Prostate gland (tissue), 2 donors: ENCODE data around the gene TEAD3. TPM values are rescaled to one million over a fixed set of nuclear protein-coding genes. Genes with fewer than 3 reads are reported as not detected.

Experiments used
- DNase-seq: peaks from one replicate; pipeline ENCODE4 v3.0.0-alpha.2; 2019; ENCODE audit warnings: low spot score
- H3K27ac ChIP-seq, 2 donors: fragments of 200-600 bp; sonication (generic); 2 replicates each; pipeline ENCODE4 v1.5.1; 2017 to 2019
- H3K27me3 ChIP-seq: fragments of 200-600 bp; sonication (generic); replicated peaks from 2 replicates; pipeline ENCODE4 v1.5.1; 2019; ENCODE audit not compliant: insufficient read depth
- H3K36me3 ChIP-seq, 2 donors: fragments of 200-600 bp; sonication (generic); 1 replicate in 1 of 2; 2 replicates in 1 of 2; pipeline versions ENCODE4 v1.5.1 to v1.8.1; 2017 to 2019
- H3K4me1 ChIP-seq: fragments of 200-600 bp; sonication (generic); replicated peaks from 2 replicates; pipeline ENCODE4 v1.5.1; 2019
- H3K4me3 ChIP-seq, 2 donors: fragments of 200-600 bp; sonication (generic); 2 replicates each; pipeline ENCODE4 v1.5.1; 2017 to 2019
- H3K9me3 ChIP-seq: fragments of 200-600 bp; sonication (generic); 2 replicates; pipeline ENCODE4 v1.5.1; 2017
- CTCF ChIP-seq, 4 experiments: fragments of 200-600 bp in 2 of 4; fragments of 450-650 bp in 2 of 4; sonication (generic) in 2 of 4; IDR thresholded peaks; 1 replicate in 3 of 4; 2 replicates in 1 of 4; pipeline ENCODE4 v1.5.1; 2016 to 2019; ENCODE audit warnings: antibody characterized with exemption in 4 of 4, mild to moderate bottlenecking in 2 of 4, moderate library complexity in 2 of 4
- POLR2A ChIP-seq: fragments of 450-650 bp; IDR thresholded peaks from one replicate; pipeline ENCODE4 v1.6.1; 2016; ENCODE audit warnings: antibody characterized with exemption, mild to moderate bottlenecking
- POLR2AphosphoS5 ChIP-seq: sonication (generic); formaldehyde crosslinking; IDR thresholded peaks from one replicate; pipeline ENCODE4 v1.6.1; 2017; ENCODE audit warnings: antibody characterized with exemption
- WGBS: methylation state at CpG from one replicate; pipeline ENCODE4 v1.1.5; 2018; 5-methylcytosine and 5-hydroxymethylcytosine counted together
- intact Hi-C: fragments of 100-400 bp; cut with DNase I; formaldehyde crosslinking; loops from one replicate; pipeline ENCODE4 v1.14.2; 2022
- total RNA-seq, 2 donors: library from RNA; depleted of rRNA; stranded (reverse); fragments of >200 nt; gene quantifications; one replicate each; pipeline ENCODE4 v1.1.0, GENCODE V29; 2016

The TEAD3 gene
- total RNA-seq, 2 donors from 2014 or later = 34.1 to 41.1 TPM

DNA sequence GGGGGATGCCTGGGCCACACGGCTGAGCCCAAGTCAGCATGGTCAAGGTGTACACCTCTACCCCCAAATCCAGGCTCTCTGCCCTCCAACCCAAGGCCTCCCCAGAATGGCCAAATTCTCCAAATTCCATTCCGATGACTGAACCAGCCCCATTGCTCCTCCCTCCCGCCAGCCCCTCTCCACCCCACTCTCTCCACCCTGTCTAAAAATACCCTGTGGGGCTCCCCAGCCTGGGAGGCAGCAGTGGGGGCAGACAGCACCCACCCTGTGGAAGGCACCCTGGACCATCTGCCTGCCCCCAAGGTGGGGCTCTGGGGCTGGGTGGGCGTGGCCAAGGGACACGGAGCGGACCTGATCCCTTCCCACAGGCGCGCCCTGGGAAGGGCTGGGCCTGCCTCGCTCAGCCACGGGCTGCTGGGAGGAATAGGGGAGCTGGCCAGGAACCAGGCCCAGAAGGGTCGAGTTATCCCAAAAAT is 11.4 kb downstream of the TEAD3 start:
- intact Hi-C loops = no loop called here
- H3K36me3 ChIP-seq = peaks cover 0 to 3% of the 10 kb centered on the region in 2 donors
- no peaks in the 10 kb centered on the region for H3K9me3 ChIP-seq
- WGBS = 20% methylated on average over 10 of the region's 11 CpGs
- H3K4me3 ChIP-seq = peak overlapping the region in 1 of 2 donors; percentile 30
- peaks cover 35% of the 10 kb centered on the region for H3K4me1 ChIP-seq
- no peak for DNase-seq
- H3K27me3 ChIP-seq = no peaks in the 10 kb centered on the region
- TF ChIP-seq POLR2A = peak; percentile 13
- no peak for TF ChIP-seq CTCF (IDR thresholded peaks at IDR 0.05)
- H3K27ac ChIP-seq = peak overlapping the region; percentile 95 to 98

GRCh38 chr6:35484921-35485392 is 11.9 kb downstream of the TEAD3 start:
- intact Hi-C loops = no loop called here
- Histone ChIP-seq H3K4me3 (no peak overlapping the region), H3K27me3 (no peaks in the 10 kb centered on the region), H3K9me3 (no peaks in the 10 kb centered on the region), H3K27ac (peak overlapping the region; percentile 95 to 98), H3K4me1 (peaks cover 30% of the 10 kb centered on the region), H3K36me3 (peaks cover 0 to 3% of the 10 kb centered on the region in 2 donors)
- no peak for TF ChIP-seq CTCF (IDR thresholded peaks at IDR 0.05)
- no peak for TF ChIP-seq POLR2A
- no peak for TF ChIP-seq POLR2AphosphoS5
- WGBS = 82% methylated on average over 7 of the region's 7 CpGs
- DNase-seq = no peak

- peak overlapping the region in 1 of 2 donors; percentile 98 for H3K27ac ChIP-seq
- no peaks in the 10 kb centered on the region for H3K27me3 ChIP-seq
- TF ChIP-seq CTCF (IDR thresholded peaks at IDR 0.05) (no peak), POLR2A (no peak), POLR2AphosphoS5 (no peak)
- no peak overlapping the region for H3K4me3 ChIP-seq
- peaks cover 29% of the 10 kb centered on the region for H3K4me1 ChIP-seq
- H3K9me3 ChIP-seq = no peaks in the 10 kb centered on the region
- no peak for DNase-seq
- 78% methylated on average over 13 of the region's 13 CpGs for WGBS
- H3K36me3 ChIP-seq = peaks cover 0 to 3% of the 10 kb centered on the region in 2 donors
- intact Hi-C loops = no loop called here
These were observed 12.8 kb downstream of the TEAD3 start for GRCh38 chr6:35483893-35484645.

- DNase-seq = no peak
- Histone ChIP-seq H3K27me3 (no peaks in the 10 kb centered on the region), H3K4me3 (no peak overlapping the region), H3K36me3 (peaks cover 0 to 4% of the 10 kb centered on the region in 2 donors), H3K27ac (no peak overlapping the region), H3K9me3 (no peaks in the 10 kb centered on the region), H3K4me1 (peaks cover 29% of the 10 kb centered on the region)
- intact Hi-C loops = no loop called here
- WGBS = 77% methylated on average over 3 of the region's 3 CpGs
- TF ChIP-seq POLR2A (no peak), POLR2AphosphoS5 (no peak), CTCF (IDR thresholded peaks at IDR 0.05) (no peak)
These were observed 13.4 kb downstream of the TEAD3 start for GRCh38 chr6:35483490-35483889.

DNA sequence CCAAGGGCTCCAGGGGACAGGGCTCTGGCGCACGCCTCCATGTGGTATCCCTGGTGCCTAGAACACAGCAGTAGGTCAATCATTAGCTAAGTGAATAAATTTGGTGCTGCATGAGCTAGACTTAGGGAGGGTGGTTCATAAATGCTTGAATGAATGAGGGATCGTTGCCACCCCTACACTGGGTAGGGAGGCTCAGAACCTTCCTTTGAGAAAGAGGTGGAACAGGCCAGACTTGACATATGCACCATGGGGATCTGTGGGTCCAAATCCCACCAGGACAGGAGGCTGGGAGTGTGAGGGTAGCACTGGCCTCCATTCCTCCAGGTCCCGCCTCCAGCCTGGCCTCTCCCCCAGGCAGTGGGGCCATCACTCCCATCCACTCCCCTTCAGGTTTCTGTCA is 13.8 kb downstream of the TEAD3 start:
- no peak for DNase-seq
- Histone ChIP-seq H3K9me3 (no peaks in the 10 kb centered on the region), H3K4me1 (peaks cover 29% of the 10 kb centered on the region), H3K36me3 (peaks cover 0 to 8% of the 10 kb centered on the region in 2 donors), H3K27ac (no peak overlapping the region), H3K27me3 (no peaks in the 10 kb centered on the region), H3K4me3 (no peak overlapping the region)
- 93% methylated on average over 4 of the region's 4 CpGs for WGBS
- intact Hi-C loops = no loop called here
- TF ChIP-seq POLR2AphosphoS5 = no peak
- TF ChIP-seq CTCF (IDR thresholded peaks at IDR 0.05) = no peak
